Progenitor cell of endocrine pancreas (in vitro differentiated cells): ENCODE results near the gene CELSR3. TPM values are rescaled to one million over a fixed set of nuclear protein-coding genes. Genes with fewer than 3 reads are reported as not detected.

Experiments
- DNase-seq: peaks from one replicate; pipeline ENCODE4 v3.0.0; 2021; ENCODE audit warnings: low spot score; ENCODE audit not compliant: unreplicated experiment
- H3K27ac Mint-ChIP-seq: 2 replicates; pipeline ENCODE4 v1.8.0; 2021; ENCODE audit warnings: mild to moderate bottlenecking, moderate library complexity, mixed read lengths
- H3K27me3 Mint-ChIP-seq: 2 replicates; pipeline ENCODE4 v1.8.0; 2021; ENCODE audit warnings: mixed read lengths
- H3K36me3 Mint-ChIP-seq: 2 replicates; pipeline ENCODE4 v1.8.0; 2022; ENCODE audit warnings: mixed read lengths; ENCODE audit not compliant: insufficient read depth
- H3K4me1 Mint-ChIP-seq: 2 replicates; pipeline ENCODE4 v1.8.0; 2021; ENCODE audit warnings: low read depth, mixed read lengths
- H3K4me3 Mint-ChIP-seq: 2 replicates; pipeline ENCODE4 v1.8.0; 2021; ENCODE audit warnings: low read depth, mild to moderate bottlenecking, moderate library complexity, mixed read lengths
- H3K9me3 Mint-ChIP-seq: 2 replicates; pipeline ENCODE4 v1.8.0; 2021; ENCODE audit warnings: low read depth, mixed read lengths
- CTCF ChIP-seq: fragments of 200-600 bp; sonication (generic); IDR thresholded peaks from one replicate; pipeline ENCODE4 v1.5.0; 2021; ENCODE audit warnings: antibody characterized with exemption, mild to moderate bottlenecking; ENCODE audit not compliant: unreplicated experiment
- total RNA-seq: library from RNA; stranded (reverse); gene quantifications from 2 replicates; pipeline ENCODE4 v1.2.1, GENCODE V29; 2021

CELSR3 gene
- total RNA-seq, 1 donor from 2014 or later = 14.9 TPM

- Mint-ChIP-seq H3K4me3 (no peak overlapping the region), H3K27me3 (no peaks in the 10 kb centered on the region), H3K9me3 (peaks cover 7% of the 10 kb centered on the region), H3K36me3 (peaks cover 13% of the 10 kb centered on the region), H3K27ac (no peak overlapping the region), H3K4me1 (peaks cover 15% of the 10 kb centered on the region)
- no peak for TF ChIP-seq CTCF
- DNase-seq = no peak
Observed at GRCh38 chr3:48614044-48614443, 48.6 kb downstream of the CELSR3 start.

DNA sequence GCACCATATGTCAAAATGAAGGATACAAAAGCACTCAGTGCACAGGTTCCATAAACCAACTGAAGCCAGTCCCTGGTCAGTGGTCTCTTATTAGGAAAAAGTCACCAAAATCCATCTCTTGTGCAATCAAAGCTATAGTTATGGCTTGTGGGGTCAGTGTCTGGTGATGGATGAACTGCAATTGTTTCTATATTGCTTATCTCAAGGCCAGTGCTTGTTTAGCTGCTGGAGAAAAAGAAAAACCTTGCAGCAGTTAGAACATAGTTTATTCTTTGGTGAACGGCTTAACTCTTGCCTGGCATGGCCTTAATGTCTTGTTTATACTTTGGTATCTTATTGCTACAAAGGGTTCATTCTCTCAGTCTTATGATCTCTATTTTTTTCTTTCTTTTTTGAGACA lies 50.4 kb downstream of the CELSR3 start:
- H3K36me3 Mint-ChIP-seq = peaks cover 11% of the 10 kb centered on the region
- no peak overlapping the region for H3K4me3 Mint-ChIP-seq
- TF ChIP-seq CTCF = no peak
- H3K27ac Mint-ChIP-seq = peak overlapping the region; percentile 92
- peaks cover 23% of the 10 kb centered on the region for H3K4me1 Mint-ChIP-seq
- DNase-seq = no peak
- no peaks in the 10 kb centered on the region for H3K27me3 Mint-ChIP-seq
- H3K9me3 Mint-ChIP-seq = peaks cover 3% of the 10 kb centered on the region

GRCh38 chr3:48609088-48610005 lies 53.3 kb downstream of the CELSR3 start, which contains the start of gene UQCRC1:
TSS of gene UQCRC1 (minus strand) at chr3:48609646. CDS start at chr3:48609620, 26 bp downstream.
- H3K4me3 Mint-ChIP-seq = peak within 1 kb of the TSS; percentile 99
- peaks cover 23% of the 10 kb centered on the region for H3K4me1 Mint-ChIP-seq
- peaks cover 8% of the 10 kb centered on the region for H3K36me3 Mint-ChIP-seq
- TF ChIP-seq CTCF = peak; percentile 67
- no peaks in the 10 kb centered on the region for H3K27me3 Mint-ChIP-seq
- no peaks in the 10 kb centered on the region for H3K9me3 Mint-ChIP-seq
- H3K27ac Mint-ChIP-seq = peak within 1 kb of the TSS; percentile 97
- DNase-seq = peak; percentile 89

- Mint-ChIP-seq H3K27ac (no peak overlapping the region), H3K27me3 (no peaks in the 10 kb centered on the region), H3K36me3 (peaks cover 13% of the 10 kb centered on the region), H3K4me1 (peaks cover 20% of the 10 kb centered on the region), H3K9me3 (no peaks in the 10 kb centered on the region), H3K4me3 (peak overlapping the region; percentile 99)
- no peak for TF ChIP-seq CTCF
- DNase-seq = no peak
Observed at GRCh38 chr3:48607519-48607918, 55.2 kb downstream of the CELSR3 start.

DNA sequence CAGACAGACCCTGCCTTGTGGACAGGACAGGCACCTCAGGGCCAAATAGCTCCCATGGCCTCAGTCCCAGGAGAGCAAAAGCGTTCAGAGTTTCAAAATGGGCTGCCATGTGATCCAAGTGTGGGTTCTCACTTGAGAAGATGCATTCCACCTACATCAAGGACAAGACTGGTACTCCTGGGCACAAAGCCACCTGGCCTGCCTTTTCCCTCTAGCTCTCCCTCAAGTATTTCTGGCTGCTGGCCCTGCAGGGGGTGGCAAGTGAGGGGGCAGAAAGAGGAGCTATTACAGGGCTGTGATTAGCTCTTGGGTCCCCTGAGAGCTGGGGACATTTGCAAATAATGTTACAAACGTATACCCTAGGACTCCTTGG lies 61.1 kb downstream of the CELSR3 start:
- Mint-ChIP-seq H3K4me1 (no peaks in the 10 kb centered on the region), H3K36me3 (peaks cover 14% of the 10 kb centered on the region), H3K27ac (no peak overlapping the region), H3K9me3 (no peaks in the 10 kb centered on the region), H3K4me3 (no peak overlapping the region), H3K27me3 (no peaks in the 10 kb centered on the region)
- DNase-seq = no peak
- no peak for TF ChIP-seq CTCF
